ENCODE measurements around the gene ADAMTS17.

Gene ADAMTS17

GRCh38 chr15:100005013-100005412 is 336.8 kb downstream of the ADAMTS17 start:
- no peak for DNase-seq

GRCh38 chr15:100002787-100003536 is 338.8 kb downstream of the ADAMTS17 start:
- no peak for DNase-seq

- DNase-seq: no peak
Observed at GRCh38 chr15:100002086-100002620, 339.6 kb downstream of the ADAMTS17 start.

- no peak for DNase-seq
Observed at GRCh38 chr15:100001405-100001804, 340.4 kb downstream of the ADAMTS17 start.

- DNase-seq: no peak
Observed at GRCh38 chr15:99999282-100000070, 342.3 kb downstream of the ADAMTS17 start.

- DNase-seq: no peak
Observed at GRCh38 chr15:99998661-99999101, 343.1 kb downstream of the ADAMTS17 start.

- no peak for DNase-seq
Observed at GRCh38 chr15:99997112-99997651, 344.6 kb downstream of the ADAMTS17 start.

- no peak for DNase-seq
Observed at GRCh38 chr15:99996660-99997059, 345.1 kb downstream of the ADAMTS17 start.

GRCh38 chr15:99995543-99995942 is 346.2 kb downstream of the ADAMTS17 start:
- no peak for DNase-seq

GRCh38 chr15:99994849-99995248 is 346.9 kb downstream of the ADAMTS17 start:
- DNase-seq: no peak

- DNase-seq: no peak
Observed at GRCh38 chr15:99993681-99994131, 348.1 kb downstream of the ADAMTS17 start.

- DNase-seq: no peak
Observed at GRCh38 chr15:99993262-99993661, 348.5 kb downstream of the ADAMTS17 start.

GRCh38 chr15:99992611-99993231 is 349.1 kb downstream of the ADAMTS17 start:
- DNase-seq: no peak

- no peak for DNase-seq
Observed at GRCh38 chr15:99989095-99989494, 352.7 kb downstream of the ADAMTS17 start.

GRCh38 chr15:99987701-99988100 is 354.1 kb downstream of the ADAMTS17 start:
- no peak for DNase-seq

- DNase-seq: no peak
Observed at GRCh38 chr15:99987119-99987506, 354.7 kb downstream of the ADAMTS17 start.

- no peak for DNase-seq
Observed at GRCh38 chr15:99986297-99987118, 355.3 kb downstream of the ADAMTS17 start.

- no peak for DNase-seq
Observed at GRCh38 chr15:99985878-99986277, 355.9 kb downstream of the ADAMTS17 start.

- DNase-seq: no peak
Observed at GRCh38 chr15:99984491-99985243, 357.1 kb downstream of the ADAMTS17 start.

GRCh38 chr15:99983886-99984286 is 357.9 kb downstream of the ADAMTS17 start:
- no peak for DNase-seq

GRCh38 chr15:99983171-99983885 is 358.4 kb downstream of the ADAMTS17 start:
- no peak for DNase-seq

Measured in DMS153 (cell line).